ENCODE results near the gene ACSF3. TPM values are rescaled to one million over a fixed set of nuclear protein-coding genes. Genes with fewer than 3 reads are reported as not detected.
A peak's percentile ranks its signal among the peaks of the same experiment; 100 is the strongest.

Gene ACSF3
- total and polyA plus RNA-seq, 2 of the 4 experiments (the other 2 are of a cell fraction) = 9.5 to 14.2 TPM

DNA sequence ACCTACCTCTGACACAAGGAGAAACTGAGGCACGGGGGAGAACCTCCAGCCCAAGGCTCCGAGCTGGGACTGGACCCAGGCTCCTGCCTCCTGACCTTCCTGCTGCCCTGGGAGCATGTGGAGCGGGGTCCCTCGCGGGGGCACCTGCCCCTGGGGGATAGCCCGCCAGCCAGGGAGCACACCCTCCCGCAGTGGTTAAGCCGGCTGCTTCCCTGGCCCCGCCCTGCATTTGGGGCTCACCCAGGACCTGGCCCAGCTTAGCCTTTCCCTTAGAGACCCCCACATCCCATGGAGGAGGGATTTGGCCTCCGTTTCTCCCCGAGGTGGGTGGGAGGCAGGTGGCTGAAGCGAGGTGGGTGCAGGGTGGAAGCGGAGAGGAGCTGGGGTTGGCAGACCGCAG lies 76.1 kb downstream of the ACSF3 start:
- Histone ChIP-seq H3K4ac (ENCODE audit: low read depth, low read length) (no peak overlapping the region), H2AK9ac (replicated peaks; ENCODE audit: low read depth, low read length, poor library complexity) (peak overlapping the region; percentile 61), H2BK15ac (ENCODE audit: low read depth, low read length) (no peak overlapping the region), H3K14ac (replicated peaks; ENCODE audit: low read depth, low read length) (no peak overlapping the region), H3K36me3 (ENCODE audit: control insufficient read depth, insufficient read depth, low read length) (no peaks in the 10 kb centered on the region), H2BK120ac (ENCODE audit: low read depth, low read length) (no peak overlapping the region), H3K4me1 (ENCODE audit: control insufficient read depth, insufficient read depth, low read length) (peaks cover 5% of the 10 kb centered on the region; the same call in 1 of the 2 replicates), H2AK5ac (ENCODE audit: low read depth, low read length) (no peak overlapping the region), H2AFZ (replicated peaks; ENCODE audit: low read length, poor library complexity) (no peak overlapping the region), H4K5ac (ENCODE audit: low read depth, low read length) (no peak overlapping the region), H4K20me1 (ENCODE audit: insufficient read depth, low read length) (no peaks in the 10 kb centered on the region; the same call in 1 of the 2 replicates), H2BK5ac (ENCODE audit: low read depth, low read length, poor library complexity, severe bottlenecking) (no peak overlapping the region), H3K9me1 (ENCODE audit: insufficient read depth, low read length) (no peaks in the 10 kb centered on the region), H3K9ac (ENCODE audit: low read depth, low read length) (no peak overlapping the region), H4K91ac (ENCODE audit: insufficient read depth, low read depth, low read length) (no peak overlapping the region), H3K79me1 (ENCODE audit: low read depth in 1 of 2, low read length in 2 of 2) (no peaks in the 10 kb centered on the region), H2BK20ac (ENCODE audit: low read depth, low read length) (no peak overlapping the region), H3K4me3 (ENCODE audit: insufficient read depth, low read depth, low read length) (no peak overlapping the region), H3K56ac (ENCODE audit: extremely low read depth, insufficient read depth, low read length) (no peak overlapping the region), H3K4me2 (ENCODE audit: low read depth, low read length) (no peak overlapping the region), H3K23ac (ENCODE audit: low read depth, low read length) (no peak overlapping the region), H3K18ac (ENCODE audit: low read depth, low read length) (no peak overlapping the region), H3K27ac (ENCODE audit: insufficient read depth, low read length) (no peak overlapping the region), H3K27me3 (ENCODE audit: control insufficient read depth, insufficient read depth, low read length) (peaks cover 43% of the 10 kb centered on the region), H3K9me3 (ENCODE audit: control insufficient read depth, insufficient read depth, low read length) (no peaks in the 10 kb centered on the region), H4K8ac (ENCODE audit: low read depth in 2 of 2, low read length in 2 of 2) (no peak overlapping the region)
- intact Hi-C loops (cut with micrococcal nuclease) = no loop called here
- DNase-seq (no peak), ATAC-seq (ENCODE audit: low read depth) (no peak)
- ChIA-PET POLR2A (ENCODE audit: unreplicated experiment) (no interaction called here), CTCF (no interaction called here)
- no TSS peak for BruUV-seq (replicated peaks)
- no CpG with 5 or more reads among the region's 14 CpGs for WGBS, 2 experiments (ENCODE audit: extremely low coverage in 2 of 2, insufficient read length in 1 of 2)
- TF ChIP-seq CHD1 (IDR thresholded peaks at IDR 0.05; ENCODE audit: low read depth, low read length) (no peak), SMC3 (IDR thresholded peaks at IDR 0.05; ENCODE audit: low read depth, low read length) (no peak), FOS (IDR thresholded peaks at IDR 0.05; ENCODE audit: low read depth, low read length) (no peak), MAFK (IDR thresholded peaks at IDR 0.05; ENCODE audit: low read depth, low read length) (no peak), NFE2L2 (IDR thresholded peaks at IDR 0.05; ENCODE audit: low read depth, low read length) (no peak), RFX5 (IDR thresholded peaks at IDR 0.05; ENCODE audit: low read depth, low read length) (no peak), CEBPB (IDR thresholded peaks at IDR 0.05; ENCODE audit: low read depth, low read length) (no peak)
- TF ChIP-seq, protein P1, sequence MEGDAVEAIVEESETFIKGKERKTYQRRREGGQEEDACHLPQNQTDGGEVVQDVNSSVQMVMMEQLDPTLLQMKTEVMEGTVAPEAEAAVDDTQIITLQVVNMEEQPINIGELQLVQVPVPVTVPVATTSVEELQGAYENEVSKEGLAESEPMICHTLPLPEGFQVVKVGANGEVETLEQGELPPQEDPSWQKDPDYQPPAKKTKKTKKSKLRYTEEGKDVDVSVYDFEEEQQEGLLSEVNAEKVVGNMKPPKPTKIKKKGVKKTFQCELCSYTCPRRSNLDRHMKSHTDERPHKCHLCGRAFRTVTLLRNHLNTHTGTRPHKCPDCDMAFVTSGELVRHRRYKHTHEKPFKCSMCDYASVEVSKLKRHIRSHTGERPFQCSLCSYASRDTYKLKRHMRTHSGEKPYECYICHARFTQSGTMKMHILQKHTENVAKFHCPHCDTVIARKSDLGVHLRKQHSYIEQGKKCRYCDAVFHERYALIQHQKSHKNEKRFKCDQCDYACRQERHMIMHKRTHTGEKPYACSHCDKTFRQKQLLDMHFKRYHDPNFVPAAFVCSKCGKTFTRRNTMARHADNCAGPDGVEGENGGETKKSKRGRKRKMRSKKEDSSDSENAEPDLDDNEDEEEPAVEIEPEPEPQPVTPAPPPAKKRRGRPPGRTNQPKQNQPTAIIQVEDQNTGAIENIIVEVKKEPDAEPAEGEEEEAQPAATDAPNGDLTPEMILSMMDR (conservative IDR thresholded peaks at IDR 0.05; ENCODE audit: low read depth, low read length) = no peak
- in situ Hi-C loops (cut with MboI; ENCODE audit: low sequenced_read_pairs) = loop anchor here (10.0 kb wide), 1 partner anchor 425 kb away; no protein-coding TSS in a partner anchor
- dilution Hi-C loops (cut with HindIII; ENCODE audit: low sequenced_read_pairs, unreplicated experiment) = no loop called here
